Calu3 (cell line): Measurements from ENCODE around the gene CEP192. TPM values are rescaled to one million over a fixed set of nuclear protein-coding genes. Genes with fewer than 3 reads are reported as not detected.
A peak's percentile ranks its signal among the peaks of the same experiment; 100 is the strongest.
"Not testable (repeated sequence)": the region's sequence is repeated elsewhere in the genome, so short reads cannot be mapped to it uniquely, and the experiment has no call there.

Experiments used
- BruUV-seq: library from RNA; stranded (reverse); fragments of 400-500 nt; replicated peaks from 2 replicates; lab custom pipeline; 2021; lab: Mats Ljungman, UMichigan
- CTCF ChIA-PET: fragments of 300-600 bp; sonication (Branson Sonifier 250); formaldehyde crosslinking; loops from one replicate; lab custom pipeline; 2022; ENCODE audit warnings: antibody characterized with exemption; lab: Charles Lee
- DNase-seq: peaks from one replicate; pipeline ENCODE4 v3.0.0; 2022
- H3K27ac Mint-ChIP-seq: one replicate; pipeline ENCODE4 v1.8.0; 2022; ENCODE audit warnings: mixed read lengths; ENCODE audit not compliant: unreplicated experiment
- H3K27me3 Mint-ChIP-seq: one replicate; pipeline ENCODE4 v1.8.0; 2022; ENCODE audit warnings: mixed read lengths; ENCODE audit not compliant: unreplicated experiment
- H3K36me3 Mint-ChIP-seq: one replicate; pipeline ENCODE4 v1.8.0; 2022; ENCODE audit warnings: mild to moderate bottlenecking, moderate library complexity, mixed read lengths; ENCODE audit not compliant: insufficient read depth, unreplicated experiment
- H3K4me1 Mint-ChIP-seq: one replicate; pipeline ENCODE4 v1.8.0; 2022; ENCODE audit warnings: mild to moderate bottlenecking, low read depth, mixed read lengths; ENCODE audit not compliant: unreplicated experiment
- H3K4me3 Mint-ChIP-seq: one replicate; pipeline ENCODE4 v1.8.0; 2022; ENCODE audit warnings: mild to moderate bottlenecking, low read depth, moderate library complexity, mixed read lengths; ENCODE audit not compliant: unreplicated experiment
- H3K9me3 Mint-ChIP-seq: one replicate; pipeline ENCODE4 v1.8.0; 2022; ENCODE audit warnings: low read depth, mixed read lengths; ENCODE audit not compliant: unreplicated experiment
- CTCF ChIP-seq: fragments of 200-600 bp; IDR thresholded peaks from one replicate; pipeline ENCODE4 v1.8.0; 2022; ENCODE audit warnings: antibody characterized with exemption; ENCODE audit not compliant: unreplicated experiment
- intact Hi-C: fragments of 100-400 bp; cut with micrococcal nuclease; formaldehyde crosslinking; loops from one replicate; pipeline ENCODE4 v1.10.0; 2022; ENCODE audit not compliant: unreplicated experiment
- total RNA-seq: library from RNA; stranded (reverse); gene quantifications from 2 replicates; pipeline ENCODE4 v1.2.3, GENCODE V29; 2022

Gene CEP192
- total RNA-seq, 1 experiment from 2014 or later, result 39.2 TPM

GRCh38 chr18:12976305-12976704 is 14.9 kb upstream of the CEP192 start:
- Mint-ChIP-seq H3K9me3 (no peaks in the 10 kb centered on the region), H3K4me3 (no peak overlapping the region), H3K4me1 (no peaks in the 10 kb centered on the region), H3K36me3 (peaks cover 18% of the 10 kb centered on the region), H3K27me3 (no peaks in the 10 kb centered on the region), H3K27ac (no peak overlapping the region)
- BruUV-seq, result no TSS peak
- CTCF ChIA-PET, result no interaction called here
- TF ChIP-seq CTCF, result no peak
- DNase-seq, result no peak
- intact Hi-C loops, result no loop called here

GRCh38 chr18:12980065-12980464 is 11.1 kb upstream of the CEP192 start:
- H3K27me3 Mint-ChIP-seq, intact Hi-C loops, DNase-seq, H3K4me3 Mint-ChIP-seq, H3K9me3 Mint-ChIP-seq, BruUV-seq, H3K4me1 Mint-ChIP-seq, CTCF ChIA-PET, H3K27ac Mint-ChIP-seq: not testable (repeated sequence)
- H3K36me3 Mint-ChIP-seq, result peaks cover 14% of the 10 kb centered on the region

- no peak for DNase-seq
- Mint-ChIP-seq H3K4me1 (peaks cover 15% of the 10 kb centered on the region), H3K9me3 (no peaks in the 10 kb centered on the region), H3K4me3 (peak overlapping the region; percentile 90), H3K27ac (peak overlapping the region; percentile 74), H3K27me3 (no peaks in the 10 kb centered on the region), H3K36me3 (peaks cover 46% of the 10 kb centered on the region)
- BruUV-seq, result no TSS peak
- CTCF ChIA-PET, result no interaction called here
- no peak for TF ChIP-seq CTCF
- intact Hi-C loops, result loop anchor here (10.0 kb wide), 1 partner anchor 645 kb away; no protein-coding TSS in a partner anchor
These were observed 1.6 kb upstream of the CEP192 start for GRCh38 chr18:12989397-12990122.

GRCh38 chr18:12990123-12990475 is 1.1 kb upstream of the CEP192 start:
- no peak for DNase-seq
- H3K9me3 Mint-ChIP-seq, result no peaks in the 10 kb centered on the region
- H3K4me1 Mint-ChIP-seq, result peaks cover 15% of the 10 kb centered on the region
- BruUV-seq, result no TSS peak
- CTCF ChIA-PET, result no interaction called here
- H3K27ac Mint-ChIP-seq, result peak overlapping the region; percentile 74
- H3K27me3 Mint-ChIP-seq, result no peaks in the 10 kb centered on the region
- no peak for TF ChIP-seq CTCF
- H3K36me3 Mint-ChIP-seq, result peaks cover 46% of the 10 kb centered on the region
- intact Hi-C loops, result loop anchor here (10.0 kb wide), 1 partner anchor 645 kb away; no protein-coding TSS in a partner anchor
- peak overlapping the region; percentile 90 for H3K4me3 Mint-ChIP-seq

- H3K27me3 Mint-ChIP-seq, result no peaks in the 10 kb centered on the region
- peaks cover 46% of the 10 kb centered on the region for H3K36me3 Mint-ChIP-seq
- CTCF ChIA-PET, result interaction anchor here (0.5 to 0.9 kb wide), 5 partner anchors 9 to 56 kb away, joined by 3 to 4 read pairs (median 3); no protein-coding TSS in a partner anchor
- no peaks in the 10 kb centered on the region for H3K9me3 Mint-ChIP-seq
- BruUV-seq, result TSS peak; percentile 98
- peak overlapping the region; percentile 90 for H3K4me3 Mint-ChIP-seq
- H3K27ac Mint-ChIP-seq, result peak overlapping the region; percentile 74
- no peak for DNase-seq
- intact Hi-C loops, result loop anchor here (10.0 kb wide), 1 partner anchor 644 kb away; no protein-coding TSS in a partner anchor
- no peak for TF ChIP-seq CTCF
- H3K4me1 Mint-ChIP-seq, result peaks cover 15% of the 10 kb centered on the region
These were observed 558 bp upstream of the CEP192 start for GRCh38 chr18:12990641-12990966.
